Measurements from ENCODE around the gene MT1H. TPM values are rescaled to one million over a fixed set of nuclear protein-coding genes. Genes with fewer than 3 reads are reported as not detected.
A peak's percentile ranks its signal among the peaks of the same experiment; 100 is the strongest.

Gene MT1H
- total and polyA plus RNA-seq, 2 experiments from 2014 or later: 13.5 TPM; not detected in 1

DNA sequence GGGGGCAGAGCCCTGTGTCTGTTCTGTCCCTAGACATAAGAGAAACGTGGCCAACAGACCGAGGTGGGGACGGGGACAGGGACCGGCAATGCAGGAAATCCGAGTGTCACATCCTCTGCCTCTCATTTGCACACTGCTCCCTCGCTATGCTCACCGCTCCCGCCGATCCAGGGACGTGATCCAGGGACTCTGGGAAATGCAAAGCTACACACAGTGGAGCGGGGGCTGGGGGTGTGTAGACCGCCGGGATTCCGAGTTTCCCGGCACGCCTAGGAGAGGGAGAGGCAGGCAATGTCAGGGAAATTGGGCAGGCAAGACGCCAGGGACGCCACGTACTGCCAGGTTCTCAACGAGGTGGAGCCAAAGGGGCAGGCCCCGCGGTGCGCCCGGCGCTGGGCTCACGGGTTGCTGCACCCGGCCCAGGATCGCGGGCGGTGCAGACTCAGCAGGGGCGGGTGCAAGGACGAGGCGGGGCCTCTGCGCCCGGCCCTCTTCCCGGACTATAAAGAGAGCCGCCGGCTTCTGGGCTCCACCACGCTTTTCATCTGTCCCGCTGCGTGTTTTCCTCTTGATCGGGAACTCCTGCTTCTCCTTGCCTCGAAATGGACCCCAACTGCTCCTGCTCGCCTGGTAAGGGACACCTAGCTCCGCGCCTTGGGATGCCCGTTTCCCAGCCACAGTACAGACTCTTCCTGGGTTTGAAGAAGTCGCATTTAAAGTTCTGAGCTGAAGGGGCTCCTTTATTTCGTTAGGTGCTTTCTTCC lies 12.5 kb downstream of the MT1H start, which contains the start of gene MT1X:
Gene MT1X, plus strand, starts transcription at position 532 of the 764 bp plus-strand sequence. Its CDS starts 71 bp downstream, at position 603.
- H3K4me2 ChIP-seq: peak within 1 kb of the TSS; percentile 78
- H3K79me2 ChIP-seq: no peaks in the 10 kb centered on the region
- H3K4me3 ChIP-seq: peak within 1 kb of the TSS; percentile 29
- H3K27ac ChIP-seq: no peak within 1 kb of the TSS
- no peaks in the 10 kb centered on the region for H3K9me3 ChIP-seq (ENCODE audit: low read depth)
- no peaks in the 10 kb centered on the region for H3K36me3 ChIP-seq (replicated peaks; ENCODE audit: insufficient read depth, low read depth)
- H3K27me3 ChIP-seq: peaks cover 23% of the 10 kb centered on the region
- WGBS (ENCODE audit: low lambda C conversion rate, missing lambda C conversion rate): 2% methylated on average over 47 of the region's 49 CpGs
- TF ChIP-seq EZH2 (IDR thresholded peaks at IDR 0.05; ENCODE audit: borderline replicate concordance) (no peak), EZH2phosphoT487 (IDR thresholded peaks at IDR 0.05; ENCODE audit: low read depth, severe bottlenecking, unreplicated experiment) (no peak)
- TF ChIP-seq, protein P1, sequence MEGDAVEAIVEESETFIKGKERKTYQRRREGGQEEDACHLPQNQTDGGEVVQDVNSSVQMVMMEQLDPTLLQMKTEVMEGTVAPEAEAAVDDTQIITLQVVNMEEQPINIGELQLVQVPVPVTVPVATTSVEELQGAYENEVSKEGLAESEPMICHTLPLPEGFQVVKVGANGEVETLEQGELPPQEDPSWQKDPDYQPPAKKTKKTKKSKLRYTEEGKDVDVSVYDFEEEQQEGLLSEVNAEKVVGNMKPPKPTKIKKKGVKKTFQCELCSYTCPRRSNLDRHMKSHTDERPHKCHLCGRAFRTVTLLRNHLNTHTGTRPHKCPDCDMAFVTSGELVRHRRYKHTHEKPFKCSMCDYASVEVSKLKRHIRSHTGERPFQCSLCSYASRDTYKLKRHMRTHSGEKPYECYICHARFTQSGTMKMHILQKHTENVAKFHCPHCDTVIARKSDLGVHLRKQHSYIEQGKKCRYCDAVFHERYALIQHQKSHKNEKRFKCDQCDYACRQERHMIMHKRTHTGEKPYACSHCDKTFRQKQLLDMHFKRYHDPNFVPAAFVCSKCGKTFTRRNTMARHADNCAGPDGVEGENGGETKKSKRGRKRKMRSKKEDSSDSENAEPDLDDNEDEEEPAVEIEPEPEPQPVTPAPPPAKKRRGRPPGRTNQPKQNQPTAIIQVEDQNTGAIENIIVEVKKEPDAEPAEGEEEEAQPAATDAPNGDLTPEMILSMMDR (IDR thresholded peaks at IDR 0.05; ENCODE audit: poor library complexity): no peak
- peaks cover 7% of the 10 kb centered on the region for H3K4me1 ChIP-seq (ENCODE audit: insufficient read depth)
- DNase-seq (ENCODE audit: low spot score): peak; percentile 93
- no peaks in the 10 kb centered on the region for H4K20me1 ChIP-seq (ENCODE audit: insufficient read depth, poor library complexity, severe bottlenecking)
- H3K9me2 ChIP-seq (replicated peaks; ENCODE audit: insufficient read depth): no peaks in the 10 kb centered on the region
- peak within 1 kb of the TSS; percentile 43 for H2AFZ ChIP-seq

DNA sequence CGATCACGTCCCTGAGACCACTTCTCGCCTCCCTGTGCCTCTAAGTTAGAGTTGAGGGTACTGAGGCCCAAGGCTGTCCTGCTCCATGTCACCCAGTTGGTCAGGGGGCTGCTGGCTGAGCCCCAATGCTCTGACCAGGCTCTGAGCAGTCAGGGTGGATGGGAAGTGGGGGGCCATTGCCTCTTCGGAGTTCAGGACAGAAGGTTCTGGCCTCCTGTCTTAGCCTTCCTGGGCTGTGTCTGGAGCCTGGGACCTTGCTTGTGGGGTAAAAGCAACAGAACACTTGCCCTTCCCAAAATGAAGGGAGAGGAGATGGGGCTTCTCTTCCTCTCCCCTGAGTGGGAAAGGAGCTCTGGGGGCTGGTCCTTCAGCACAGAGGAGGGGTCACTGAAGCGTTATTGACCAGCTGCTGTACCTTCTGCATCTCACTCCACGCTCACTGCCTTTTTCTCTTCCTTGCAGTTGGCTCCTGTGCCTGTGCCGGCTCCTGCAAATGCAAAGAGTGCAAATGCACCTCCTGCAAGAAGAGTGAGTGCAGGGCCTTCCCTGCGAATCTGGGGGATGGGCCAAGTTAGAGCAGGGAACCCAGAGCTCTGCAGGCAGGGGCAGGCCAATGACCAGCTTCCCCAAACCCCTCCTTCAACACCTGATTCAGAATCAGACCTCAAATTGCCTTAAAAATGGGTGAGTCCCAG lies 13.2 kb downstream of the MT1H start:
- Histone ChIP-seq H3K27me3 (peaks cover 16% of the 10 kb centered on the region), H3K9me3 (ENCODE audit: low read depth) (no peaks in the 10 kb centered on the region), H3K36me3 (replicated peaks; ENCODE audit: insufficient read depth, low read depth) (no peaks in the 10 kb centered on the region), H3K9me2 (replicated peaks; ENCODE audit: insufficient read depth) (no peaks in the 10 kb centered on the region), H2AFZ (peak overlapping the region; percentile 43), H3K27ac (no peak overlapping the region), H3K4me2 (peak overlapping the region; percentile 78), H3K4me1 (ENCODE audit: insufficient read depth) (peaks cover 7% of the 10 kb centered on the region), H4K20me1 (ENCODE audit: insufficient read depth, poor library complexity, severe bottlenecking) (no peaks in the 10 kb centered on the region), H3K4me3 (peak overlapping the region; percentile 6), H3K79me2 (no peaks in the 10 kb centered on the region)
- WGBS (ENCODE audit: low lambda C conversion rate, missing lambda C conversion rate): 39% methylated on average over 8 of the region's 8 CpGs
- no peak for DNase-seq (ENCODE audit: low spot score)
- TF ChIP-seq, protein P1 (IDR thresholded peaks at IDR 0.05; ENCODE audit: poor library complexity): no peak
- peak; percentile 35 for TF ChIP-seq EZH2 (IDR thresholded peaks at IDR 0.05; ENCODE audit: borderline replicate concordance)

DNA sequence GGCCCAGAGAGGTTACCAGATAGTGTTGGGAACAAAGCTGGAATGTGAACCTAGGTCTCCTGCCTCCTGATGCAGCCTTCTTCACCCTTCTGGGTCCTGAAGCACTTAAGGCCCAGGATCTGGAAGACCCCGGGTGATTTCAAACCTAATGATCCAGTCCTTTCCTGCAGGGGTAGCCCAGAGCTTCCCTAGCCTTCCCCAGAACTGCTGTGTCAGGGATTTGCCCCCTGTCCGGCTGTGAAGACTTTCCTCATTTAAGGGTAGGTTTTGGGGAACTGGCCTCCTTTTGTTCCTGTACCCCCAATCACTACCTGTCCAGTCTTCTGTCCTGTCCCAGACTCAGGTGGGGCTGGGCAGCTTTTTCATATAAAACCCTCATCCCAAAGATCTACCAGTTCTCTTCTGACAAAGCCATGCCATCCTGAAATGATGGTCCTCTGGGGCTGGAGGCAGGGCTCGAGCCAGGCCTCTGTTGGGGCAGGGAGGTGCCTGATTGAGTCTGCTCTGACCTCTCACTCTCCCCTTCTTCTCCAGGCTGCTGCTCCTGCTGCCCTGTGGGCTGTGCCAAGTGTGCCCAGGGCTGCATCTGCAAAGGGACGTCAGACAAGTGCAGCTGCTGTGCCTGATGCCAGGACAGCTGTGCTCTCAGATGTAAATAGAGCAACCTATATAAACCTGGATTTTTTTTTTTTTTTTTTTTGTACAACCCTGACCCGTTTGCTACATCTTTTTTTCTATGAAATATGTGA lies 14.0 kb downstream of the MT1H start:
- H3K9me3 ChIP-seq (ENCODE audit: low read depth): no peaks in the 10 kb centered on the region
- no peak overlapping the region for H3K4me3 ChIP-seq
- WGBS (ENCODE audit: low lambda C conversion rate, missing lambda C conversion rate): 81% methylated on average over 5 of the region's 5 CpGs
- H3K4me2 ChIP-seq: peak overlapping the region; percentile 78
- H3K27ac ChIP-seq: no peak overlapping the region
- H2AFZ ChIP-seq: no peak overlapping the region
- no peak for DNase-seq (ENCODE audit: low spot score)
- no peaks in the 10 kb centered on the region for H3K36me3 ChIP-seq (replicated peaks; ENCODE audit: insufficient read depth, low read depth)
- TF ChIP-seq EZH2 (IDR thresholded peaks at IDR 0.05; ENCODE audit: borderline replicate concordance): no peak
- TF ChIP-seq, protein P1 (IDR thresholded peaks at IDR 0.05; ENCODE audit: poor library complexity): no peak
- no peak for TF ChIP-seq EZH2phosphoT487 (IDR thresholded peaks at IDR 0.05; ENCODE audit: low read depth, severe bottlenecking, unreplicated experiment)
- peaks cover 13% of the 10 kb centered on the region for H3K27me3 ChIP-seq
- no peaks in the 10 kb centered on the region for H3K79me2 ChIP-seq
- H3K4me1 ChIP-seq (ENCODE audit: insufficient read depth): peaks cover 7% of the 10 kb centered on the region
- no peaks in the 10 kb centered on the region for H3K9me2 ChIP-seq (replicated peaks; ENCODE audit: insufficient read depth)
- H4K20me1 ChIP-seq (ENCODE audit: insufficient read depth, poor library complexity, severe bottlenecking): no peaks in the 10 kb centered on the region
